ENCODE results near the gene CLDN6.

Gene CLDN6

GRCh38 chr16:2968738-2969544, 49.0 kb downstream of the CLDN6 start, which contains the start of gene PAQR4:
Gene PAQR4, plus strand, starts transcription at chr16:2969348. Its CDS starts 327 bp downstream, at chr16:2969675.
- peak; percentile 66 for DNase-seq

DNA sequence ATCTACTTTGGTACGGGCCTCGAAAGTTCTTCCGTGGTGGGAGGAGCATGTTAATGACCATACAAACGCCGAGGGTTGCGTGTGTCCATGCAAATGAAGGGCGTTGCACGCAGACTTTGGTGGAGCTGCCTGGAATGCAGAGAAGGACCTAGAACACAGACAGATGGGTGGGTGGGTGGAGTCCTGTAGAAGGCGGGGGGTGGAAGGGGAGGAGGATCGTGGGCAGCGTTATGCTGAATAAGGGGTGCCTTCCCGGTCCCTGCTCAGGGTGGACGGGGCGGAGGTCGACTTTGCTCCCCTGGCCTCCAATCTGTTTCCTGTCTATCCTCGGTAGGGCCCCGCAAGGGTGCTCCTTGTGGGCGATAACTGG, 49.6 kb downstream of the CLDN6 start:
- no peak for DNase-seq

- DNase-seq: no peak
Observed at GRCh38 chr16:2967721-2968161, 50.2 kb downstream of the CLDN6 start.

GRCh38 chr16:2967211-2967631, 50.8 kb downstream of the CLDN6 start:
- DNase-seq: no peak

DNA sequence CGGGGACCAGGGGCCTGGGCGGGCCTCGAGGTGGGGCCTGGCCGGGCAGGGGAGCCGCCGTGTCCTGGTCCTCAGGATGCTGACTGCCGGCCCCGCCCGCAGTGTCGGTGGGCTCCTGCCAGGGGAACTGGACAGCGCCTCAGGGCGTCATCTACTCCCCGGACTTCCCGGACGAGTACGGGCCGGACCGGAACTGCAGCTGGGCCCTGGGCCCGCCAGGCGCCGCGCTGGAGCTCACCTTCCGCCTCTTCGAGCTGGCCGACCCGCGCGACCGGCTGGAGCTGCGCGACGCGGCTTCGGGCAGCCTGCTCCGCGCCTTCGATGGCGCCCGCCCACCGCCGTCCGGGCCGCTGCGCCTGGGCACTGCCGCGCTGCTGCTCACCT, 51.2 kb downstream of the CLDN6 start:
- DNase-seq: no peak

DNA sequence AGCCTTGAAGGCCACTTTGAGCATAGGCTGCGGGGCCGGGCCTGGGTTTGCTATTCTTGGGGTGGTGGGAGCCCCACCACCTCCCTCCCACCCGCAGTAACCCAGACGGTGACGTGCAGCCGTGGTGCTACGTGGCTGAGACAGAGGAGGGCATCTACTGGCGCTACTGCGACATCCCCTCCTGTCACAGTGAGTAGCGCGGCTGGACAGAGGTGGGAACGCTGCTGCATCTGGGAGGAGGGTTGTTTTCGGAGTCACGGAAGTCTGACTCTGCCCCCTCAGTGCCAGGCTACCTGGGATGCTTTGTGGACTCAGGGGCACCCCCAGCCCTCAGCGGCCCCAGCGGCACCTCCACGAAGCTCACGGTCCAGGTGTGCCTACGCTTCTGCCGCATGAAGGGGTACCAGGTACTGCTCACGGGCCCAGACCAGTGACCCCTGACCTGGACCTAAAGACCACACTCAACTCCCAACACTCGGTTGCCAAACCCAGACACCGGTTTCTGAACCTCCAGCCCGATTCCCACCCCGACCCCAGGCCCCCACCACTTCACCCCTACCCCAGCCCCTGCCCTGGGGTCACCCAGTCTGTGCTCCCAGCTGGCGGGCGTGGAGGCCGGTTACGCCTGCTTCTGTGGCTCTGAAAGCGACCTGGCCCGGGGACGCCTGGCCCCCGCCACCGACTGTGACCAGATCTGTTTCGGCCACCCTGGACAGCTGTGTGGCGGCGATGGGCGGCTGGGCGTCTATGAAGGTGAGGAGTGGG, 51.8 kb downstream of the CLDN6 start:
- no peak for DNase-seq
